Caki2 (cell line): ENCODE data around the gene ATP13A5. TPM values are rescaled to one million over a fixed set of nuclear protein-coding genes. Genes with fewer than 3 reads are reported as not detected.

Experiments
- DNase-seq: peaks from one replicate; pipeline ENCODE4 v3.0.0-alpha.2; 2015; ENCODE audit warnings: low read depth
- in situ Hi-C: cut with HindIII; loops from 2 replicates; pipeline ENCODE4 v1.10.0; 2016; ENCODE audit warnings: low sequenced_read_pairs, low pct_unique_long_range_greater_than_20kb, mixed read lengths
- total RNA-seq: library from RNA; depleted of rRNA; stranded (reverse); fragments of >200 nt; shearing (Covaris generic); gene quantifications from 2 replicates; pipeline ENCODE4 v1.2.3, GENCODE V29; 2014; ENCODE audit warnings: low replicate concordance; rRNA removed

The ATP13A5 gene
- total RNA-seq, 1 experiment from 2014 or later: not detected

GRCh38 chr3:193229851-193230420 is 148.6 kb downstream of the ATP13A5 start:
- DNase-seq: no peak
- in situ Hi-C loops: no loop called here

- DNase-seq: no peak
- in situ Hi-C loops: no loop called here
Measured at GRCh38 chr3:193228206-193228605, 150.3 kb downstream of the ATP13A5 start.

GRCh38 chr3:193225302-193226125 is 153.0 kb downstream of the ATP13A5 start:
- in situ Hi-C loops: no loop called here
- no peak for DNase-seq

Other genes with a start within 250 kb of the ATP13A5 start
- gene PLAAT1, start 137.5 kb downstream of the ATP13A5 start, total RNA-seq: 6.0 and 22.0 TPM in 2 replicates
- not detected in 2 replicates for gene ATP13A4, start 176.1 kb upstream of the ATP13A5 start, total RNA-seq
- gene OPA1, start 214.5 kb upstream of the ATP13A5 start, total RNA-seq: 25.0 and 50.4 TPM in 2 replicates